Loucy (cell line): ENCODE data around the gene OR6N2.

Experiments
- H2AFZ ChIP-seq: fragments of 200-600 bp; sonication (generic); 2 replicates; pipeline ENCODE4 v1.6.0; 2016; ENCODE audit warnings: antibody characterized with exemption, mild to moderate bottlenecking, low read length, moderate library complexity
- H3F3A ChIP-seq: fragments of 200-600 bp; 2 replicates; pipeline ENCODE4 v1.6.0; 2016; ENCODE audit warnings: antibody characterized with exemption, low read depth, mild to moderate bottlenecking
- H3K27me3 ChIP-seq: fragments of 200-600 bp; sonication (generic); 2 replicates; pipeline ENCODE4 v1.6.1; 2014; ENCODE audit warnings: low read length, mild to moderate bottlenecking; ENCODE audit not compliant: insufficient read depth, poor library complexity, severe bottlenecking
- H3K36me3 ChIP-seq: fragments of 200-600 bp; sonication (generic); 2 replicates; pipeline ENCODE4 v1.6.1; 2016; ENCODE audit warnings: low read length; ENCODE audit not compliant: insufficient read depth
- H3K4me1 ChIP-seq: fragments of 200-600 bp; sonication (generic); 2 replicates; pipeline ENCODE4 v1.5.1; 2014; ENCODE audit warnings: low read length, mild to moderate bottlenecking; ENCODE audit not compliant: insufficient read depth, poor library complexity, severe bottlenecking
- H3K4me2 ChIP-seq: fragments of 200-600 bp; sonication (generic); 2 replicates; pipeline ENCODE4 v1.6.0; 2014; ENCODE audit warnings: antibody characterized with exemption, low read length, low read depth, mild to moderate bottlenecking; ENCODE audit not compliant: poor library complexity, severe bottlenecking
- H3K4me3 ChIP-seq: fragments of 200-600 bp; sonication (generic); 2 replicates; pipeline ENCODE4 v1.5.1; 2014; ENCODE audit warnings: low read length, mild to moderate bottlenecking, mixed read lengths; ENCODE audit not compliant: poor library complexity, severe bottlenecking
- H3K79me2 ChIP-seq: fragments of 200-600 bp; sonication (generic); 2 replicates; pipeline ENCODE4 v1.6.1; 2014; ENCODE audit warnings: low read length; ENCODE audit not compliant: insufficient read depth
- H3K9ac ChIP-seq: fragments of 200-600 bp; sonication (generic); 2 replicates; pipeline ENCODE4 v1.6.0; 2014; ENCODE audit warnings: mild to moderate bottlenecking, low read depth, low read length, moderate library complexity; ENCODE audit not compliant: poor library complexity, severe bottlenecking
- H3K9me2 ChIP-seq: fragments of 200-600 bp; sonication (generic); replicated peaks from 2 replicates; pipeline ENCODE4 v1.6.1; 2016; ENCODE audit warnings: low read depth, low read length, mixed read lengths
- H3K9me3 ChIP-seq: fragments of 200-600 bp; sonication (generic); 2 replicates; pipeline ENCODE4 v1.6.1; 2014; ENCODE audit warnings: mild to moderate bottlenecking, antibody characterized with exemption, low read length, low read depth; ENCODE audit not compliant: insufficient read depth
- H4K20me1 ChIP-seq: fragments of 200-600 bp; sonication (generic); 2 replicates; pipeline ENCODE4 v1.6.0; 2014; ENCODE audit warnings: antibody characterized with exemption, low read length, mild to moderate bottlenecking; ENCODE audit not compliant: insufficient read depth, poor library complexity, severe bottlenecking
- CTCF ChIP-seq: fragments of 200-600 bp; sonication (generic); conservative IDR thresholded peaks from 2 replicates; pipeline ENCODE4 v1.5.1; 2014; ENCODE audit warnings: mild to moderate bottlenecking, antibody characterized with exemption, low read length
- EZH2phosphoT487 ChIP-seq: fragments of 200-600 bp; IDR thresholded peaks from 2 replicates; pipeline ENCODE4 v1.6.1; 2018; ENCODE audit warnings: antibody characterized with exemption, mild to moderate bottlenecking, moderate library complexity, borderline replicate concordance

The OR6N2 gene, protein sequence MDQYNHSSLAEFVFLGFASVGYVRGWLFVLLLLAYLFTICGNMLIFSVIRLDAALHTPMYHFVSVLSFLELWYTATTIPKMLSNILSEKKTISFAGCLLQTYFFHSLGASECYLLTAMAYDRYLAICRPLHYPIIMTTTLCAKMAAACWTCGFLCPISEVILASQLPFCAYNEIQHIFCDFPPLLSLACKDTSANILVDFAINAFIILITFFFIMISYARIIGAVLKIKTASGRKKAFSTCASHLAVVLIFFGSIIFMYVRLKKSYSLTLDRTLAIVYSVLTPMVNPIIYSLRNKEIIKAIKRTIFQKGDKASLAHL

GRCh38 chr1:158781104-158781503 lies at the start of gene OR6N2:
OR6N2 (minus strand) TSS chr1:158781204; CDS start chr1:158777635, 3,569 bp downstream.
- TF ChIP-seq CTCF (no peak), EZH2phosphoT487 (no peak)
- H3K4me3 ChIP-seq, result no peak within 1 kb of the TSS
- H3K4me1 ChIP-seq, result no peaks in the 10 kb centered on the region
- no peaks in the 10 kb centered on the region for H3K79me2 ChIP-seq
- no peaks in the 10 kb centered on the region for H3K9me3 ChIP-seq
- H3K9me2 ChIP-seq, result no peaks in the 10 kb centered on the region
- H2AFZ ChIP-seq, result 0 out of 2 replicates have a peak within 1 kb of the TSS, but pooled peaks have one; percentile 12
- H3K36me3 ChIP-seq, result no peaks in the 10 kb centered on the region
- H3F3A ChIP-seq, result no peaks in the 10 kb centered on the region
- no peak within 1 kb of the TSS for H3K4me2 ChIP-seq
- H3K27me3 ChIP-seq, result no peaks in the 10 kb centered on the region
- no peak within 1 kb of the TSS for H3K9ac ChIP-seq
- no peaks in the 10 kb centered on the region for H4K20me1 ChIP-seq

DNA sequence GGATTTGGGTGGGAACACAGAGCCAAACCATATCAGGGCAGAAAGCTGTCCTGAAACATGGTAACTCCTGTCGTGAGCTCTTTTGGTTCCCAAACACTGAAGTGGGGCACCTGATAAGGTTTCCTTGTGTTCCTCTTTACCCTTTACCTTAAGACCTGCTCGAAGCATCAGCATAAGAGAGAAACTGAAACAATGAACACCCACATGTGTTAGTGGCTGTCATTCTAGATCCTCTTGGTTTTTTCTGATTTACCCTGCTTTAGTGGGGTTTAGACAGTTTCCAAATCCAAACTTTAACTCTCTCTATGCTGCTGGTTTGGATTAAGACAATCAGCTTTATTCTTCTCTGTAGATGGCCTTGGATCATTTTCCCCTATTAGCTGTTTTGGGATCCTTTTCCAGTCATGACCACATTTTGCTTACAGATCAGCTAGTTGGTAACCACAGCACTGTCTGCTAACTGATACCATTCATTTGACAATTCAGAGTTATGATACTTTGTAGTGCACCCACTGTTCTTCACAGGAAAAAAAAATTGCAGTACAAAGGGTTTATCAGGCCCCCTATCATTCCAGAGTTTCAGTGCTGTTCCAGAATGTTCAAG lies 49.2 kb upstream of the OR6N2 start:
- Histone ChIP-seq H3K9me3 (peaks cover 6% of the 10 kb centered on the region), H4K20me1 (no peaks in the 10 kb centered on the region), H3K27me3 (no peaks in the 10 kb centered on the region), H3F3A (no peaks in the 10 kb centered on the region), H3K9me2 (no peaks in the 10 kb centered on the region), H3K4me3 (no peak overlapping the region), H3K4me2 (no peak overlapping the region), H3K79me2 (no peaks in the 10 kb centered on the region), H3K36me3 (no peaks in the 10 kb centered on the region), H2AFZ (no peak overlapping the region), H3K9ac (no peak overlapping the region), H3K4me1 (no peaks in the 10 kb centered on the region)
- no peak for TF ChIP-seq CTCF
- no peak for TF ChIP-seq EZH2phosphoT487

DNA sequence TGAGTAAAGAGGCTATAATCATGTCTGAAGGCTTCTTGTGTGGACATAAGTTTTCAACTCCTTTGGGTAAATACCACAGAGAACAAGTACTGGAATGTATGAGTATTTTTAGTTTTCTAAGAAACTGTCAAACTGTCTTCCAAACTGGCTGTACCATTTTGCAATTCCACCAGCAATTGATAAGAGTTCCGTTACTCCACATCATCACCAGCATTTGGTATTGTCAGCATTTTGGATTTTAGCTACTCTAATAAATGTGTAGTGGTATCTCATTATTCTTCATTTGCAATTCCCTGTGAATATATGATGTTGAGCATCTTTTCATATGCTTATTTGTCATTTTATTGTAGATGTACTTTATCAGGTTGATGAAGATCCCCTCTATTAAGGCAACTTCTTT lies 40.7 kb upstream of the OR6N2 start:
- no peak overlapping the region for H3K4me2 ChIP-seq
- no peak overlapping the region for H3K9ac ChIP-seq
- no peak overlapping the region for H3K4me3 ChIP-seq
- H3K27me3 ChIP-seq, result no peaks in the 10 kb centered on the region
- peaks cover 30% of the 10 kb centered on the region for H3K4me1 ChIP-seq
- no peaks in the 10 kb centered on the region for H3K9me2 ChIP-seq
- no peaks in the 10 kb centered on the region for H3K9me3 ChIP-seq
- H3F3A ChIP-seq, result no peaks in the 10 kb centered on the region
- no peak for TF ChIP-seq CTCF
- no peak for TF ChIP-seq EZH2phosphoT487
- H4K20me1 ChIP-seq, result no peaks in the 10 kb centered on the region
- H3K36me3 ChIP-seq, result no peaks in the 10 kb centered on the region
- H2AFZ ChIP-seq, result no peak overlapping the region
- no peaks in the 10 kb centered on the region for H3K79me2 ChIP-seq
